Stomach smooth muscle (tissue), 2 donors: ENCODE results near the gene DRAXIN.

Source experiments
- H3K27ac ChIP-seq: one replicate; pipeline ENCODE4 v1.7.0; 2013; ENCODE audit warnings: mild to moderate bottlenecking, low read length, inconsistent platforms
- H3K27me3 ChIP-seq, 2 donors: one replicate each; pipeline ENCODE4 v1.7.0; 2013; ENCODE audit warnings: low read length in 2 of 2; ENCODE audit not compliant: insufficient read depth in 2 of 2, control insufficient read depth in 1 of 2
- H3K36me3 ChIP-seq, 2 donors: one replicate each; pipeline ENCODE4 v1.7.0; 2013; ENCODE audit warnings: low read length in 2 of 2; ENCODE audit not compliant: control insufficient read depth in 2 of 2, insufficient read depth in 2 of 2
- H3K4me1 ChIP-seq: one replicate; pipeline ENCODE4 v1.7.0; 2013; ENCODE audit warnings: low read length; ENCODE audit not compliant: control insufficient read depth, insufficient read depth
- H3K4me3 ChIP-seq, 2 donors: one replicate each; pipeline ENCODE4 v1.7.0; 2013; ENCODE audit warnings: low read length in 2 of 2
- H3K9ac ChIP-seq, 2 donors: one replicate each; pipeline ENCODE4 v1.7.0; 2013; ENCODE audit warnings: low read length in 2 of 2, mild to moderate bottlenecking in 1 of 2
- H3K9me3 ChIP-seq, 2 donors: one replicate each; pipeline ENCODE4 v1.7.0; 2013; ENCODE audit warnings: low read length in 2 of 2; ENCODE audit not compliant: control insufficient read depth in 2 of 2
- donor health status: healthy.
- donor health status: Pancreatic carcinoma.

DRAXIN gene

DNA sequence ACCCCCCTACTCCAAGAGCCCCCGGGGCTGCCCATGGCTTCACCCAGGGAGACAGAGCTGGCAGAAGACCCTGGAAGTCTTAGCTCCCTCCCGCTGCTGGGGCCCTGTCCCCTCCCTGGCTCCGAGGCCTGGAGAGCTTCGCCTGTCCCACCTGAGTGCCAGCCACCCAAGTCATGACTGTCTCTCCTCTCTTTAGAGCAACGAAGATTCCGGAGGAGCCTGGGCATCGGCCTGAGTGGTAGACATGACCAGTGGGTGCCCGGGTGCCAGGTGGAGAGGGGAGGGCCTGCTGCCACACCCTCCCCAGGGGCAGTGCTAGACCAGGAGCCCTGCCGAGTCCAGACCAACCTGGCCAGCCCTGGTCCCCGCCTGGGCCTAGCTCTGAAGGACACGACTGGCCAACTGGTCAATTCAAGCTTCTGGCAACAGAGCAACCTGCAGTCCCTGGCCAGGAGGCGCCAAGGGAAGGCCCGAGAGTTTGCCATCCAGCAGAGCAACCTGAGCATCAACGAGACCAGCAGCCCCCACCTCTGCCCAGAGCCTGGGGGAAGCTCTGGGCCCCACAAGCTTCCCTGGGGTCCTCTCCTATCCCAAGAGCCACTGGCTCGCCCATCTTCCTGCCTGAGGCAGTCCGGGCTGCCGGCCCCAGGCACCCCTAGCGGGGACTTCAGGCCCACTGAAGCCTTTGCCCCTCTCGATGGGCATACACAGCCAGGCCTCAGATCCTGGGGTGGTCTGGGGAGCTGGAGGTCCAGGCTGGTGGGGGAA lies 74.3 kb downstream of the DRAXIN start:
- Histone ChIP-seq H3K4me1 (peaks cover 4% of the 10 kb centered on the region), H3K27me3 (peaks cover 13% of the 10 kb centered on the region in 2 donors), H3K27ac (no peak overlapping the region), H3K9ac (no peak overlapping the region), H3K36me3 (no peaks in the 10 kb centered on the region), H3K4me3 (no peak overlapping the region), H3K9me3 (no peaks in the 10 kb centered on the region)

DNA sequence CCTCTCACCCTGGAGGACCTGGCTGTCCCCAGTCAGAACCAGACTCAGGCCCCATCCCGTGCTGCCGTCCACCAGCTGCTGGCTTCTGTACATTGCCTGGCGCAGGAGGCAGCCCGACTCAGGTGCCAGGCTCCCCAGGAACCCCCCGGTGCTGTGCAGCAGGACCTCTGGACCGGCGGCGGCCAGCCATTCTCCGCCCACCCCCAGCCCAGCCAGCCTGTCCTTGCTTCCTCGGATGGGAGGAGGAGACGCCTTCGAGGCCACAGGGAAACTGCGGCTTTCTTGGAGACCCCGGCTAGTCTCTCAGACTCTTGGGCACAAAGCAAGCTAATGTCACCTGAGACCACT lies 74.9 kb downstream of the DRAXIN start:
- peaks cover 12 to 13% of the 10 kb centered on the region in 2 donors for H3K27me3 ChIP-seq
- no peak overlapping the region for H3K4me3 ChIP-seq
- no peak overlapping the region for H3K9ac ChIP-seq
- no peaks in the 10 kb centered on the region for H3K9me3 ChIP-seq
- peaks cover 4% of the 10 kb centered on the region for H3K4me1 ChIP-seq
- no peaks in the 10 kb centered on the region for H3K36me3 ChIP-seq
- H3K27ac ChIP-seq, result no peak overlapping the region

DNA sequence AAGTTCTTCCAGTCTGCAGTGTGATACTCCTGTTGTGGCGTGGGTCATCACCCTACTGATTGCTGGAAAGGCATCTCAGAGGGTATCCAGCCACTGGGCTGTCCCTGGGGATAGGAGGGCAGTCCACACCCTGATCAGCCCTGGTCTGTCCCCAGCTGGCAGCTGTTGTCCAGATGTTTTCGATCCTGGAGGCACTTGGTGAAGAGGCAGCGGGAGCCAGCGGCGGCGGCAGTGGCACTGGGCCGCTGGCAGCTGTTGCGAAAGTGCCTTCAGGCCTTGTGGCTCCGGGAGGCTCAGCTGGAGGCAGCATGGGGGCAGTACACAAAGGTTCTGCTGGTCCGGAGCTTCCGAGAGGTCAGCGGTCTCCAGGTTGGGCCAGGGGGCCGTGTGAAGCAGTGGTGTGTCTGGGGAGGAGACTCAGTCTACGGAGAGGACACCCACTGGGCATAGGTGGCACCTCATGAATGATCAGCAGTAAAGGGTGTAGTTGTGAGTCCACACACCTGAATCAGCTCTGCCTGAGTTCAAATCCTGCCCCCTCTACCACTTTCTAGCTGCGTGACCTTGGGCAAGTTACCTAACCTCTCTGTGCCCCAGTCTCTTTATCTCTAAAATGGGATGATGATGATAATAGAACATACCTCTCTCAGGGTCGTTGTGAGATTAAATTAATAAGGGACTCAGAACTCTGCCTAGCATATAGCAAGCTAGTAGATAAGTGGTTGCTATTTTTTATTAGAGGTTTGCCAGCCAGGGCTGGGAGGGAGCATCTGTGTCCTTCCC lies 76.6 kb downstream of the DRAXIN start:
- H3K4me3 ChIP-seq, result no peak overlapping the region
- no peak overlapping the region for H3K27ac ChIP-seq
- no peak overlapping the region for H3K9ac ChIP-seq
- H3K27me3 ChIP-seq, result peaks cover 2% of the 10 kb centered on the region in 2 donors
- no peaks in the 10 kb centered on the region for H3K36me3 ChIP-seq
- H3K4me1 ChIP-seq, result no peaks in the 10 kb centered on the region
- no peaks in the 10 kb centered on the region for H3K9me3 ChIP-seq

DNA sequence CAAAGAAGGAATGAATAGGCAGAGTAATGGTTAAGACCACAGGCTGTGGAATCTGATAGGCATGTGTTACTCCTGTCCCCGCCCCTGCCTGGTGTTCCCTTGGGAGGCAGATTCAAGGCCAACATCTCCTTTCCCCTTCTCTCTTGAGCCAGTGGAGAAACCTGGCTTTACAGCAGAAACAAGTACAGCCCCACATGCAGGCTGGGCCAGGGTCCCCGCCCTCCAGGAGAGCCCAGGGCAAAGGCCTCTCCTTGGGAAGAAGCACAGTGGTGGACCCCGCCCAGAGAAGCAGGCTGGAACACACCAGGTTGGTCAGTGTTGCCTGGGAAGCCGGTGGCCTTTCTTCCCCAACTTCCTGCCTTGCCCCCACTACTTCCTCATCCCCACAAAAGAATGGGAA lies 77.3 kb downstream of the DRAXIN start:
- no peak overlapping the region for H3K4me3 ChIP-seq
- no peaks in the 10 kb centered on the region for H3K36me3 ChIP-seq
- no peak overlapping the region for H3K9ac ChIP-seq
- H3K4me1 ChIP-seq, result no peaks in the 10 kb centered on the region
- H3K27ac ChIP-seq, result no peak overlapping the region
- no peaks in the 10 kb centered on the region for H3K9me3 ChIP-seq
- peaks cover 2% of the 10 kb centered on the region in 2 donors for H3K27me3 ChIP-seq

DNA sequence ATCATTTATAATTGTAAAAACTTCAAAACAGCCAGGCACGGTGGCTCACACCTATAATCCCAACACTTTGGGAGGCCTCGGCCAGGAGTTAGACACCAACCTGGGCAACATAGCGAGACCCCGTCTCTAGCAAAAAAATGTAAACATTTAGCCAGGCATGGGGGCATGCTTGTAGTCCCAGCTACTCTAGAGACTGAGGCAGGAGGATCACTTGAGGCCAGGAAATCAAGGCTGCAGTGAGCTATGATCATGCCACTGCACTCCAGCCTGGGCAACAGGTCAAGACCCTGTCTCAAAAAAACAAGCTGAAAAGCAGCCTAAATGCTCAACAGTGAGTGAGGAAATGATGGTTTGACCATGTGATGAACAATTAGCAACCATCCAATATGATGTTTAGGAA lies 77.8 kb downstream of the DRAXIN start:
- Histone ChIP-seq H3K27ac (no peak overlapping the region), H3K4me3 (no peak overlapping the region), H3K27me3 (peaks cover 0 to 2% of the 10 kb centered on the region in 2 donors), H3K4me1 (no peaks in the 10 kb centered on the region), H3K36me3 (no peaks in the 10 kb centered on the region), H3K9ac (no peak overlapping the region), H3K9me3 (no peaks in the 10 kb centered on the region)

DNA sequence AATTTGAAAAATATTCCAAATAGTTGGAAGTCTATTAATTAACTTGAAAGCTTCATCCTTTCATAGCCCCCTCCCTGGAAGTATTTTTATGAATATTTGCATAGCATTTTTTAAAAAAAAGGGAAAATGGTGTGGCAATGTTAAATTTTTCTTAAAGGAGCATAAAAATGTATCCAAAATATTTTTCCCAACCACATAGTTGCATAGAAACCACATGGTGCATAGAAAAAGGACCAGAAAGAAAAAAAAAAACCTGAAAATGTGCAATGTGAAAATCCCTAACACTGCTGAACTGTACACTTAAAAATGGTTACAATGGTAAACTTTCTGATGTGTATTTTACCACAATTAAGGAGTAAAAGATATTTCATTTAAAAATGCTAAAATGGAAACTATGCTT lies 78.5 kb downstream of the DRAXIN start:
- peaks cover 0 to 2% of the 10 kb centered on the region in 2 donors for H3K27me3 ChIP-seq
- no peak overlapping the region for H3K4me3 ChIP-seq
- H3K4me1 ChIP-seq, result no peaks in the 10 kb centered on the region
- H3K27ac ChIP-seq, result no peak overlapping the region
- H3K9ac ChIP-seq, result no peak overlapping the region
- no peaks in the 10 kb centered on the region for H3K9me3 ChIP-seq
- H3K36me3 ChIP-seq, result no peaks in the 10 kb centered on the region

- no peak overlapping the region for H3K4me3 ChIP-seq
- H3K27me3 ChIP-seq, result peaks cover 0 to 2% of the 10 kb centered on the region in 2 donors
- no peaks in the 10 kb centered on the region for H3K9me3 ChIP-seq
- H3K9ac ChIP-seq, result no peak overlapping the region
- H3K36me3 ChIP-seq, result no peaks in the 10 kb centered on the region
- H3K27ac ChIP-seq, result no peak overlapping the region
- H3K4me1 ChIP-seq, result no peaks in the 10 kb centered on the region
Observed at GRCh38 chr1:11771481-11772043, 80.1 kb downstream of the DRAXIN start.

- H3K9me3 ChIP-seq, result no peaks in the 10 kb centered on the region
- H3K9ac ChIP-seq, result no peak overlapping the region
- no peaks in the 10 kb centered on the region for H3K4me1 ChIP-seq
- no peak overlapping the region for H3K27ac ChIP-seq
- H3K27me3 ChIP-seq, result peaks cover 0 to 2% of the 10 kb centered on the region in 2 donors
- no peaks in the 10 kb centered on the region for H3K36me3 ChIP-seq
- H3K4me3 ChIP-seq, result no peak overlapping the region
Observed at GRCh38 chr1:11772458-11772857, 80.9 kb downstream of the DRAXIN start.

- Histone ChIP-seq H3K4me3 (no peak overlapping the region), H3K36me3 (no peaks in the 10 kb centered on the region), H3K9me3 (no peaks in the 10 kb centered on the region), H3K27me3 (peaks cover 0 to 2% of the 10 kb centered on the region in 2 donors), H3K4me1 (no peaks in the 10 kb centered on the region), H3K9ac (no peak overlapping the region), H3K27ac (no peak overlapping the region)
Observed at GRCh38 chr1:11774753-11775152, 83.2 kb downstream of the DRAXIN start.
